Measurements from ENCODE around the gene MYADM. TPM values are rescaled to one million over a fixed set of nuclear protein-coding genes. Genes with fewer than 3 reads are reported as not detected.

MYADM gene
- total RNA-seq, 1 donor from 2014 or later, result 54.0 TPM

GRCh38 chr19:53872762-53873161 is 5.1 kb downstream of the MYADM start:
- TF ChIP-seq CTCF (IDR thresholded peaks at IDR 0.05; ENCODE audit: insufficient read depth, low read length, poor library complexity, severe bottlenecking), result no peak
- Histone ChIP-seq H3K27me3 (ENCODE audit: control insufficient read depth, insufficient read depth, low read length) (no peaks in the 10 kb centered on the region), H3K4me3 (ENCODE audit: low read depth, low read length) (no peak overlapping the region), H3K36me3 (ENCODE audit: control insufficient read depth, insufficient read depth, low read length) (peaks cover 5% of the 10 kb centered on the region)
- no peak for DNase-seq (ENCODE audit: low read depth)

- no peak overlapping the region for H3K4me3 ChIP-seq (ENCODE audit: low read depth, low read length)
- H3K36me3 ChIP-seq (ENCODE audit: control insufficient read depth, insufficient read depth, low read length), result peaks cover 5% of the 10 kb centered on the region
- no peak for DNase-seq (ENCODE audit: low read depth)
- no peaks in the 10 kb centered on the region for H3K27me3 ChIP-seq (ENCODE audit: control insufficient read depth, insufficient read depth, low read length)
- no peak for TF ChIP-seq CTCF (IDR thresholded peaks at IDR 0.05; ENCODE audit: insufficient read depth, low read length, poor library complexity, severe bottlenecking)
Observed at GRCh38 chr19:53873773-53874605, 6.3 kb downstream of the MYADM start.

- no peak for DNase-seq (ENCODE audit: low read depth)
- no peak for TF ChIP-seq CTCF (IDR thresholded peaks at IDR 0.05; ENCODE audit: insufficient read depth, low read length, poor library complexity, severe bottlenecking)
- Histone ChIP-seq H3K36me3 (ENCODE audit: control insufficient read depth, insufficient read depth, low read length) (peaks cover 5% of the 10 kb centered on the region), H3K4me3 (ENCODE audit: low read depth, low read length) (no peak overlapping the region), H3K27me3 (ENCODE audit: control insufficient read depth, insufficient read depth, low read length) (no peaks in the 10 kb centered on the region)
Observed at GRCh38 chr19:53874606-53874990, 6.9 kb downstream of the MYADM start.

- TF ChIP-seq CTCF (IDR thresholded peaks at IDR 0.05; ENCODE audit: insufficient read depth, low read length, poor library complexity, severe bottlenecking), result no peak
- no peak overlapping the region for H3K4me3 ChIP-seq (ENCODE audit: low read depth, low read length)
- H3K27me3 ChIP-seq (ENCODE audit: control insufficient read depth, insufficient read depth, low read length), result peaks cover 5% of the 10 kb centered on the region
- H3K36me3 ChIP-seq (ENCODE audit: control insufficient read depth, insufficient read depth, low read length), result peaks cover 5% of the 10 kb centered on the region
- DNase-seq (ENCODE audit: low read depth), result no peak
Observed at GRCh38 chr19:53875602-53876325, 8.1 kb downstream of the MYADM start.

GRCh38 chr19:53876651-53877224 is 9.1 kb downstream of the MYADM start:
- Histone ChIP-seq H3K27me3 (ENCODE audit: control insufficient read depth, insufficient read depth, low read length) (peaks cover 14% of the 10 kb centered on the region), H3K4me3 (ENCODE audit: low read depth, low read length) (no peak overlapping the region), H3K36me3 (ENCODE audit: control insufficient read depth, insufficient read depth, low read length) (peaks cover 5% of the 10 kb centered on the region)
- TF ChIP-seq CTCF (IDR thresholded peaks at IDR 0.05; ENCODE audit: insufficient read depth, low read length, poor library complexity, severe bottlenecking), result no peak
- no peak for DNase-seq (ENCODE audit: low read depth)

All from kidney epithelial cell (primary cell).